ENCODE results near the gene URB1. TPM values are rescaled to one million over a fixed set of nuclear protein-coding genes. Genes with fewer than 3 reads are reported as not detected.

URB1 gene
- total and polyA plus RNA-seq, 2 of the 8 experiments (the other 6 are each of a cell fraction or from before 2014, with no cell fraction given): 8.1 to 28.9 TPM

GRCh38 chr21:32353002-32353711 lies 39.7 kb downstream of the URB1 start (continued):
- TF ChIP-seq YY1 (IDR thresholded peaks at IDR 0.05; ENCODE audit: low read depth, low read length) (no peak), ZNF274 (IDR thresholded peaks at IDR 0.05; ENCODE audit: borderline replicate concordance, extremely low read depth, low read length) (no peak), CEBPB (IDR thresholded peaks at IDR 0.05; ENCODE audit: low read depth, low read length) (no peak), KDM4A (IDR thresholded peaks at IDR 0.05; ENCODE audit: low read depth, low read length, severe bottlenecking) (no peak)
